Mesenchymal stem cell (in vitro differentiated cells and primary cell): ENCODE measurements around the gene PCBD2. TPM values are rescaled to one million over a fixed set of nuclear protein-coding genes. Genes with fewer than 3 reads are reported as not detected.

Experiments used
- small RNA-seq: library from polyadenylated mRNA; stranded (forward); fragments of <200 nt; extraction: miRNeasy Mini kit (QIAGEN cat#:217004); gene quantifications from one replicate; pipeline ENCODE3, GENCODE V24; 2013; ENCODE audit warnings: low read depth

PCBD2 gene

Small RNA genes lying within 50 kb of the gene (small RNA-seq; reads per million reads assigned to genes)
- not detected for gene MIR4461
- gene MTND3P25: not detected
- not detected for gene MTND4LP30
